C4-2B (cell line): Measurements from ENCODE around the gene CAMTA1.
"Not testable (repeated sequence)": the region's sequence is repeated elsewhere in the genome, so short reads cannot be mapped to it uniquely, and the experiment has no call there.

ENCODE experiments used
- H3K27ac ChIP-seq: fragments of 450-650 bp; 2 replicates; pipeline ENCODE4 v1.5.1; 2017
- ZFX ChIP-seq: fragments of 450-650 bp; IDR thresholded peaks from 2 replicates; pipeline ENCODE4 v1.6.1; 2017
- TF ChIP-seq, protein P1 (sequence below): fragments of 450-650 bp; conservative IDR thresholded peaks from 2 replicates; pipeline ENCODE4 v1.5.1; 2017; ENCODE audit warnings: mild to moderate bottlenecking

Gene CAMTA1

DNA sequence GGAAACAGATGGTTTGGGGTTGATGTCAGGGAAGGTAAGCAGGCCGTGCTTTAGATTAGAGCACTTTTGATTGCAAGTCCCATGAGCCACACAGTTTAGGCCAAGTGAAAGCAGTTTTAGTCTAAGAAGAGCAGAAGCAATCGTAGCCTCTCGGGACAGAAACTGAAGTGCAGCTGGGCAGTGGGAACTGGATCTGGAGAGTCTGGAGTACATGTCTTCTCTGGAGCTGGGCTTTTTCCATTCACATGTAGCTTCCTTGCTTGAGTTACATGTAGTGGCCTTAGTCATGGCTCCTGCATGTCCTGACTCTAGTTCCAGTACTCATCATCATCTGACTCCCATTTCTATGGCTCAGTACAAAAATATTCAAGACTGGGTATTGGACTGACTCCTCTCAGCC is 16.7 kb downstream of the CAMTA1 start:
- H3K27ac ChIP-seq: no peak overlapping the region

GRCh38 chr1:6802454-6802853 is 17.2 kb downstream of the CAMTA1 start:
- TF ChIP-seq, protein P1, sequence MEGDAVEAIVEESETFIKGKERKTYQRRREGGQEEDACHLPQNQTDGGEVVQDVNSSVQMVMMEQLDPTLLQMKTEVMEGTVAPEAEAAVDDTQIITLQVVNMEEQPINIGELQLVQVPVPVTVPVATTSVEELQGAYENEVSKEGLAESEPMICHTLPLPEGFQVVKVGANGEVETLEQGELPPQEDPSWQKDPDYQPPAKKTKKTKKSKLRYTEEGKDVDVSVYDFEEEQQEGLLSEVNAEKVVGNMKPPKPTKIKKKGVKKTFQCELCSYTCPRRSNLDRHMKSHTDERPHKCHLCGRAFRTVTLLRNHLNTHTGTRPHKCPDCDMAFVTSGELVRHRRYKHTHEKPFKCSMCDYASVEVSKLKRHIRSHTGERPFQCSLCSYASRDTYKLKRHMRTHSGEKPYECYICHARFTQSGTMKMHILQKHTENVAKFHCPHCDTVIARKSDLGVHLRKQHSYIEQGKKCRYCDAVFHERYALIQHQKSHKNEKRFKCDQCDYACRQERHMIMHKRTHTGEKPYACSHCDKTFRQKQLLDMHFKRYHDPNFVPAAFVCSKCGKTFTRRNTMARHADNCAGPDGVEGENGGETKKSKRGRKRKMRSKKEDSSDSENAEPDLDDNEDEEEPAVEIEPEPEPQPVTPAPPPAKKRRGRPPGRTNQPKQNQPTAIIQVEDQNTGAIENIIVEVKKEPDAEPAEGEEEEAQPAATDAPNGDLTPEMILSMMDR: no peak
- no peak for TF ChIP-seq ZFX
- no peak overlapping the region for H3K27ac ChIP-seq

More for the DNA sequence above, 16.7 kb downstream of the CAMTA1 start:
- no peak for TF ChIP-seq ZFX
- TF ChIP-seq, protein P1: no peak

DNA sequence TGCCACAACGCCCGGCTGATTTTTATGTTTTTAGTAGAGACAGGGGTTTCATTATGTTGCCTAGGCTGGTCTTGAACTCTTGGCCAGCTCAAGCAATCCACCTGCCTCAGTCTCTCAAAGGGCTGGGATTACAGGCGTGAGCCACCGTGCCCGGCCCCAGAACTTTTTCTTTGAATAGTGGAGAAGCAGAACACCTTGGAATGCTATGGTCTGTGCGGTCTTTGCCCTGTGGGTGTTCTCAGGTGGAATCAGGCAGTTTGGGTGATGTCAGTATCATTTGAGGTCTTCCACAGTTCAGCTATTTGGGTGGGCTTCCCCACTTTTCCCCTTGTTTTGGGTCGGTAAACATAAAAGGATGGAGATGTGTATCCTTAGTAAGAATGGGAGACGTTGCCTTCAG is 17.6 kb downstream of the CAMTA1 start:
- no peak overlapping the region for H3K27ac ChIP-seq

DNA sequence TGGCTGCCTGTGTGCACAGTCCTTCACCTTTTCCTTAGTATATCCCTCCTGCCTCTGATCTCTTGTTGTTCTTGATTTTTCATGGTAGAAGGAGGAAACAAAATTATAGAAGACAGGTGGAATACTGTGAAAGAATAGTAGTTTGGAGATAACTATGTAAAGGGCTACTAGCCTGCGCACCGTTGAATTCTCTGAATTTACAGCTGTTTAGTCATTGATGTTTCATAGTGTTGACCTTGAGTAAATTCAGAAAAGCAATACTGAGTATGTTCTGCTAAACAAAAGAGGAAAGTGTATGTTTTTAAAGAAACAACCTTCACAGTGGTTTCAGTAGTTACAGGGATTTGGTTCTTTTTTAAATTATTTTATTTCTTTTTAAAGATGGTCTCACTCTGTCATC is 18.1 kb downstream of the CAMTA1 start:
- H3K27ac ChIP-seq: no peak overlapping the region
- TF ChIP-seq, protein P1: no peak
- no peak for TF ChIP-seq ZFX

More for the DNA sequence above, 17.6 kb downstream of the CAMTA1 start:
- no peak for TF ChIP-seq ZFX
- TF ChIP-seq, protein P1: no peak

DNA sequence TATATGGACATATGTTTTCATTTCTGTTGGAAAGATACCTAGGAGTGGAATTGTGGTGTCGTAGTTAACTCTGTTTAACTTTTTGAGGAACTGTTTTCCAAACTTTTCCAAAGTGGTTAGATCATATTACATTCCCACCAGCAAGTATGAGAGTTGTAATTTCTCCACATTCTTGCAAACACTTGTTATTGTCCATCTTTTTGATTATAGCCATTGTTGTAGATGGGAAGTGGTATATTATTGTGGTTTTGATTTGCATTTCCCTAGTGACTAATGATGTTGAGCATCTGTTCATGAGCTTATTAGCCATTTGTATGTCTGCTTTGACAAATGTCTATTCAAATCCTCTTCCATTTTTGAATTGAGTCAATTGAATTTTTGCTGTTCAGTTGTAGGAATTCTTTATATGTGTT is 19.8 kb downstream of the CAMTA1 start:
- no peak for TF ChIP-seq ZFX
- TF ChIP-seq, protein P1: no peak
- H3K27ac ChIP-seq: no peak overlapping the region

DNA sequence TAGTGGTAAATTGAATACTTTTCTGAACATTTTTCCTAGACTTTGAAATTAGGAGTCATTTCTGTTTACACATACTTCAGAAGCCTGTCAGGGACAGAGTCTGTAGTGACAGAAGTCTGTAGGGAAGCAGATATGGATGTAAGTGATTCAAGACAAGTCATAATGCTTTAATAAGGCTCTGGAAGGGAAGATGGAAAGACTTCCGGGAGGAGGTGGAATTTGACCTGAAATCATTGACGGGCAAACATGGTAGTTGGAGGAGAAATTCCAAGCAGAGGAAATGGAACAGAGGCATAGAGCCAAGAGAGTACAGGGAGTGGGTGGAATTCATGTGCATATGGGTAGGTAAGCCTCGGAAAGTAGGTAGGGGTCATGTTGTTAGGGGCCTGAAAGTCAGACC is 22.5 kb downstream of the CAMTA1 start:
- no peak overlapping the region for H3K27ac ChIP-seq
- TF ChIP-seq, protein P1: no peak
- no peak for TF ChIP-seq ZFX

GRCh38 chr1:6809461-6809860 is 24.2 kb downstream of the CAMTA1 start:
- TF ChIP-seq ZFX: no peak
- TF ChIP-seq, protein P1: no peak
- H3K27ac ChIP-seq: no peak overlapping the region

- H3K27ac ChIP-seq: not testable (repeated sequence)
Measured at GRCh38 chr1:6810146-6810734, 25.0 kb downstream of the CAMTA1 start.
